Measurements from ENCODE around the gene OPRL1. TPM values are rescaled to one million over a fixed set of nuclear protein-coding genes. Genes with fewer than 3 reads are reported as not detected.

The OPRL1 gene
- total and polyA plus RNA-seq, 2 of the 8 experiments (the other 6 are each of a cell fraction or from before 2014, with no cell fraction given), result 0.63 to 0.98 TPM

GRCh38 chr20:64040231-64041039 lies 39.4 kb upstream of the OPRL1 start:
- no peak for FAIRE-seq
- Histone ChIP-seq H4K5ac (ENCODE audit: insufficient read length, low read depth, low read length) (no peak overlapping the region), H2BK20ac (ENCODE audit: low read length) (no peak overlapping the region), H3K23me2 (ENCODE audit: low read depth, low read length) (peaks cover 3% of the 10 kb centered on the region; the same call in 1 of the 2 replicates), H4K91ac (replicated peaks; ENCODE audit: insufficient read length, low read length) (no peak overlapping the region), H3K79me1 (ENCODE audit: low read depth, low read length) (no peaks in the 10 kb centered on the region; the same call in 1 of the 2 replicates), H3K56ac (replicated peaks; ENCODE audit: insufficient read length, low read depth, low read length) (no peak overlapping the region), H2AK5ac (ENCODE audit: low read depth, low read length) (0 out of 2 replicates have a peak overlapping the region, but pooled peaks have one; percentile 54), H2BK120ac (replicated peaks; ENCODE audit: low read depth, low read length) (no peak overlapping the region), H3K79me2 (ENCODE audit: control insufficient read depth in 1 of 2, insufficient read depth in 2 of 2, low read length in 2 of 2) (no peaks in the 10 kb centered on the region), H3K27ac (ENCODE audit: low read depth, low read length) (no peak overlapping the region), H3K27me3 (replicated peaks in 1 of 4; ENCODE audit: control insufficient read depth in 3 of 4, extremely low read depth in 1 of 4, insufficient read depth in 3 of 4, low read length in 3 of 4) (peaks cover 16 to 69% (median 54%) of the 10 kb centered on the region in 4 experiments), H4K20me1 (replicated peaks in 1 of 2; ENCODE audit: control insufficient read depth in 1 of 2, insufficient read depth in 2 of 2, low read length in 2 of 2) (peaks cover 0 to 1% of the 10 kb centered on the region in 2 experiments), H3K14ac (ENCODE audit: insufficient read length) (no peak overlapping the region), H3K36me3 (ENCODE audit: control insufficient read depth in 2 of 4, insufficient read depth in 4 of 4, low read length in 3 of 4) (no peaks in the 10 kb centered on the region; a peak in 1 of 8 replicates), H3K4me2 (ENCODE audit: insufficient read depth in 1 of 2, low read depth in 2 of 2, low read length in 2 of 2) (no peak overlapping the region), H3K4ac (replicated peaks; ENCODE audit: insufficient read length, low read depth, low read length) (no peak overlapping the region), H3K4me1 (replicated peaks in 1 of 4; ENCODE audit: control insufficient read depth in 3 of 4, insufficient read depth in 4 of 4, low read length in 3 of 4) (peaks cover 0 to 27% (median 17%) of the 10 kb centered on the region in 4 experiments; a peak in 6 of 7 replicates), H2BK15ac (ENCODE audit: low read length) (no peak overlapping the region), H3K18ac (ENCODE audit: extremely low read depth, low read length) (no peak overlapping the region), H2AFZ (ENCODE audit: low read length) (no peak overlapping the region), H2BK12ac (ENCODE audit: low read depth, low read length) (peak overlapping the region; percentile 39; the same call in 1 of the 2 replicates), H3K9me3 (ENCODE audit: insufficient read depth in 2 of 2, low read depth in 1 of 2, low read length in 1 of 2) (no peaks in the 10 kb centered on the region), H2BK5ac (ENCODE audit: low read depth, low read length) (no peak overlapping the region), H3K23ac (ENCODE audit: insufficient read length) (no peak overlapping the region), H3K4me3 (ENCODE audit: extremely low read depth in 1 of 4, insufficient read depth in 2 of 4, low read depth in 3 of 4, low read length in 4 of 4) (no peak overlapping the region), H4K8ac (ENCODE audit: extremely low read depth, insufficient read depth, low read length) (no peak overlapping the region), H3K9ac (replicated peaks in 1 of 4; ENCODE audit: extremely low read depth in 1 of 4, low read depth in 3 of 4, low read length in 3 of 4) (no peak overlapping the region)
- CTCF ChIA-PET (ENCODE audit: partially characterized antibody), result interaction anchor here (0.6 to 7.3 kb wide), 23 partner anchors 9 to 219 kb away, joined by 3 to 73 read pairs (median 4); partner anchors contain the start of genes LKAAEAR1, OPRL1, PRPF6 and RGS19
- DNase-seq (ENCODE audit: low read depth in 1 of 2, low spot score in 2 of 2), result no peak
- 87% methylated on average over 12 of the region's 12 CpGs; no CpG with 5 or more reads in 1 of the 2 experiments for WGBS, 2 experiments (ENCODE audit: extremely low coverage in 1 of 2, insufficient coverage in 1 of 2, insufficient read length in 1 of 2, insufficient replicate concordance in 2 of 2, low coverage in 1 of 2, low lambda C conversion rate in 2 of 2, missing lambda C conversion rate in 1 of 2)
- POLR2A ChIA-PET (ENCODE audit: partially characterized antibody), result interaction anchor here (0.7 to 3.5 kb wide), 7 partner anchors 12 to 40 kb away, joined by 3 to 24 read pairs (median 4); no protein-coding TSS in a partner anchor
- no peak for TF ChIP-seq SUZ12 (IDR thresholded peaks at IDR 0.05; ENCODE audit: low read length)
- no peak for TF ChIP-seq POLR2AphosphoS5 (IDR thresholded peaks at IDR 0.05; ENCODE audit: low read depth, low read length)
- no peak for TF ChIP-seq RAD21 (IDR thresholded peaks at IDR 0.05 in 1 of 2, conservative IDR thresholded peaks at IDR 0.05 in 1 of 2; ENCODE audit: low read depth in 2 of 2, low read length in 2 of 2)
- no peak for TF ChIP-seq SRF (IDR thresholded peaks at IDR 0.05; ENCODE audit: low read depth, low read length)
- no peak for TF ChIP-seq TCF12 (IDR thresholded peaks at IDR 0.05; ENCODE audit: low read depth, low read length)
- TF ChIP-seq ATF3 (IDR thresholded peaks at IDR 0.05; ENCODE audit: insufficient read depth, low read depth, low read length), result no peak
- TF ChIP-seq CHD2 (IDR thresholded peaks at IDR 0.05; ENCODE audit: low read length), result no peak
- TF ChIP-seq MAX (IDR thresholded peaks at IDR 0.05), result no peak
- TF ChIP-seq POLR2A (IDR thresholded peaks at IDR 0.05; ENCODE audit: control extremely low read depth in 1 of 2, low read depth in 2 of 2, low read length in 2 of 2), result no peak
- no peak for TF ChIP-seq BACH1 (IDR thresholded peaks at IDR 0.05; ENCODE audit: low read length)
- no peak for TF ChIP-seq RNF2 (IDR thresholded peaks at IDR 0.05; ENCODE audit: borderline replicate concordance, low read depth, low read length, missing control alignments, poor library complexity, severe bottlenecking)
